ENCODE data around the gene ZNF148. TPM values are rescaled to one million over a fixed set of nuclear protein-coding genes. Genes with fewer than 3 reads are reported as not detected.

The ZNF148 gene
- total RNA-seq, 2 donors from 2014 or later = 33.8 to 37.8 TPM

GRCh38 chr3:125212509-125213363, 162.4 kb downstream of the ZNF148 start, which contains the start of gene SLC12A8:
TSS of gene SLC12A8 (minus strand) at chr3:125212748. CDS start at chr3:125211349, 1,399 bp downstream.
- 20 to 23% methylated on average over 9 to 54 of the region's 55 CpGs for WGBS, 2 experiments (ENCODE audit: insufficient coverage in 1 of 2, insufficient read length in 1 of 2)
- Mint-ChIP-seq H3K9me3 (no peaks in the 10 kb centered on the region), H3K4me1 (peaks cover 23% of the 10 kb centered on the region), H3K27me3 (ENCODE audit: insufficient read depth) (peaks cover 3% of the 10 kb centered on the region), H3K36me3 (ENCODE audit: low read depth) (peaks cover 3% of the 10 kb centered on the region), H3K4me3 (peak within 1 kb of the TSS; percentile 69), H3K27ac (peak within 1 kb of the TSS; percentile 81)
- peak; percentile 82 for DNase-seq
- Histone ChIP-seq H3K36me3 (ENCODE audit: control insufficient read depth, insufficient read depth, low read length) (no peaks in the 10 kb centered on the region), H3K9me3 (ENCODE audit: control insufficient read depth, low read length) (no peaks in the 10 kb centered on the region), H3K27me3 (ENCODE audit: control insufficient read depth, insufficient read depth, low read length, poor library complexity, severe bottlenecking) (peaks cover 9% of the 10 kb centered on the region), H3K4me3 (ENCODE audit: low read length) (peak within 1 kb of the TSS; percentile 75), H3K4me1 (ENCODE audit: control insufficient read depth, insufficient read depth, low read length) (no peaks in the 10 kb centered on the region), H3K9ac (ENCODE audit: extremely low read depth, low read length, poor library complexity, severe bottlenecking) (peak within 1 kb of the TSS; percentile 68), H3K27ac (ENCODE audit: low read depth, low read length) (no peak within 1 kb of the TSS)
- TF ChIP-seq CTCF (conservative IDR thresholded peaks at IDR 0.05) = no peak

DNA sequence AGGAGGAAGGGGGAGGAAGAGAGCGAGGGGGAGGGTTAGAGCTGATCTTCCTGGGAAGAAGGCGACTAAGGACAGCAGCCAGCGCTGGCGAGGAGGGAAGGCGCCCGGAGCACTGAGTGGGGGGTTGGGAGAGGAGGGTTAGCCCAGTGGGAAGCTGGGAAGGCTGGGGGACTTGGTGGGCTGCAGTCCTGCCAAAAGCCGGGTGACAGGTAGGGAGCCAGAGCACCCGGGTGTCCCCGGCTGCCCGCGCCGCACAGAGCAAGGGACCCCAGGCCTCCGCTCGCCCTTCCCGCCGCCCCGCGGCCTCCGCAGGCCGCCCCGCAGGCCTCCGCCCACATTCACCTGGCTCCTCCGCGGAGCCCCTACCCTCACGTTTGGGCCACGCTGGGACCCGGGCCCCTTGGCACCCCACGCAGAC, 163.0 kb downstream of the ZNF148 start:
- peak overlapping the region; percentile 69 for H3K4me3 Mint-ChIP-seq
- no peaks in the 10 kb centered on the region for H3K9me3 Mint-ChIP-seq
- Histone ChIP-seq H3K27me3 (ENCODE audit: control insufficient read depth, insufficient read depth, low read length, poor library complexity, severe bottlenecking) (peaks cover 9% of the 10 kb centered on the region), H3K27ac (ENCODE audit: low read depth, low read length) (no peak overlapping the region), H3K4me3 (ENCODE audit: low read length) (peak overlapping the region; percentile 75), H3K9me3 (ENCODE audit: control insufficient read depth, low read length) (no peaks in the 10 kb centered on the region), H3K9ac (ENCODE audit: extremely low read depth, low read length, poor library complexity, severe bottlenecking) (peak overlapping the region; percentile 68), H3K4me1 (ENCODE audit: control insufficient read depth, insufficient read depth, low read length) (no peaks in the 10 kb centered on the region), H3K36me3 (ENCODE audit: control insufficient read depth, insufficient read depth, low read length) (no peaks in the 10 kb centered on the region)
- H3K27me3 Mint-ChIP-seq (ENCODE audit: insufficient read depth) = peaks cover 3% of the 10 kb centered on the region
- peak; percentile 88 for DNase-seq
- 4 to 5% methylated on average over 18 to 28 of the region's 28 CpGs for WGBS, 2 experiments (ENCODE audit: insufficient coverage in 1 of 2, insufficient read length in 1 of 2)
- H3K27ac Mint-ChIP-seq = peak overlapping the region; percentile 81
- no peak for TF ChIP-seq CTCF (conservative IDR thresholded peaks at IDR 0.05)
- peaks cover 3% of the 10 kb centered on the region for H3K36me3 Mint-ChIP-seq (ENCODE audit: low read depth)
- peaks cover 23% of the 10 kb centered on the region for H3K4me1 Mint-ChIP-seq

GRCh38 chr3:125211523-125212090, 163.5 kb downstream of the ZNF148 start:
- H3K36me3 Mint-ChIP-seq (ENCODE audit: low read depth) = peaks cover 3% of the 10 kb centered on the region
- 61 to 90% methylated on average over 3 to 11 of the region's 11 CpGs for WGBS, 2 experiments (ENCODE audit: insufficient coverage in 1 of 2, insufficient read length in 1 of 2)
- no peak for TF ChIP-seq CTCF (conservative IDR thresholded peaks at IDR 0.05)
- H3K27ac ChIP-seq (ENCODE audit: low read depth, low read length) = no peak overlapping the region
- peaks cover 9% of the 10 kb centered on the region for H3K27me3 ChIP-seq (ENCODE audit: control insufficient read depth, insufficient read depth, low read length, poor library complexity, severe bottlenecking)
- H3K9me3 Mint-ChIP-seq = no peaks in the 10 kb centered on the region
- no peaks in the 10 kb centered on the region for H3K9me3 ChIP-seq (ENCODE audit: control insufficient read depth, low read length)
- H3K4me3 Mint-ChIP-seq = peak overlapping the region; percentile 69
- H3K27ac Mint-ChIP-seq = peak overlapping the region; percentile 81
- no peaks in the 10 kb centered on the region for H3K4me1 ChIP-seq (ENCODE audit: control insufficient read depth, insufficient read depth, low read length)
- peaks cover 23% of the 10 kb centered on the region for H3K4me1 Mint-ChIP-seq
- no peaks in the 10 kb centered on the region for H3K36me3 ChIP-seq (ENCODE audit: control insufficient read depth, insufficient read depth, low read length)
- no peak for DNase-seq
- H3K4me3 ChIP-seq (ENCODE audit: low read length) = peak overlapping the region; percentile 75
- H3K27me3 Mint-ChIP-seq (ENCODE audit: insufficient read depth) = peaks cover 3% of the 10 kb centered on the region
- peak overlapping the region; percentile 68 for H3K9ac ChIP-seq (ENCODE audit: extremely low read depth, low read length, poor library complexity, severe bottlenecking)
